Measurements from ENCODE around the gene UBN1. TPM values are rescaled to one million over a fixed set of nuclear protein-coding genes. Genes with fewer than 3 reads are reported as not detected.

The UBN1 gene
- total and polyA plus RNA-seq, 2 of the 13 experiments (the other 11 are each of a cell fraction or from before 2014, with no cell fraction given): 10.6 to 23.5 TPM

DNA sequence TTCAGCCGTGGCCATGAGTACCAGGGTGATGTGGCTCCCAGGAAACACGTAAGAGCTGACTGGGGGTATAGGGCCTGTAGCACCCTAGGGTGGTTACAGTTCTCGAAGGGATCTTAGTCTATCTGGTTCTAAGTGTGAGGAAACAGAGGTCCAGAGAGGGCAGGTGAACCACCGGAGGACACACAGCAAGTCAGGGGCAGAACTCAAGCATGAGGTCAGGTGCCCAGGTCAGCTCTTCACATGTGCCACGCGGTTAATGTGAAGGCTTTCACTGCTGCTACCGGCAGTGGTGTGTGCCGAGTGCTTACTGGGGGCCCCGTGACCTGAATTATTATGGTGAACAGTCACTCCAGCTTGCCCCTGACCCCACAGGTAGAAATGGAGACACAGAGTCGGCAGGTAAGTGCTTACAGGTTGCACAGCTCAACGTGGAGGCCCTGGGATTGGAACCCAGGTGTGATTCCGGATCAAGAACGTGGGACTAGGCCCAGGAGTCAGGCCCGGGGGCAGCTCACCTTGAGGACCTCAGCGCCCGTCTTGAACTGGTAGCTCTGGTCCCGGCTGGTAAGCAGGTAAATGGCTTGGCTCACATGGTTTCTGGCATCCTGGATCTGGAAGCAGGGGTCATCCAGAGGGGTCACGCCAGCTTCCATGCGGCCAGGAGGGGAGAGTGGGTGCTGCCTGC lies 48.0 kb upstream of the UBN1 start:
- CTCF ChIA-PET (ENCODE audit: low intra/inter-chr PET ratio, low total read pairs): no interaction called here
- H4K20me1 ChIP-seq (ENCODE audit: insufficient read depth, low read length): no peaks in the 10 kb centered on the region
- no peak for FAIRE-seq
- no peak for DNase-seq (ENCODE audit: low spot score)
- H3K4me2 ChIP-seq (ENCODE audit: low read depth, low read length): no peak overlapping the region
- H3K79me2 ChIP-seq (ENCODE audit: insufficient read depth, low read length): no peaks in the 10 kb centered on the region
- POLR2A ChIA-PET: interaction anchor here (1.0 to 3.7 kb wide), 2 partner anchors 10 to 65 kb away, joined by 3 to 17 read pairs; partner anchors contain the start of genes ANKS3, DNAAF8 and SEPTIN12
- H3K27me3 ChIP-seq (ENCODE audit: control insufficient read depth in 1 of 2, insufficient read depth in 2 of 2, low read length in 2 of 2): no peaks in the 10 kb centered on the region
- H3K27ac ChIP-seq (ENCODE audit: extremely low read length, insufficient read depth, low read length): no peak overlapping the region
- H3K9me3 ChIP-seq (ENCODE audit: low read length): no peaks in the 10 kb centered on the region
- H3K9ac ChIP-seq (ENCODE audit: insufficient read depth, low read depth, low read length): no peak overlapping the region
- no TSS peak for BruUV-seq (replicated peaks)
- TF ChIP-seq ZNF768 (CRISPR knock-in tag; IDR thresholded peaks at IDR 0.05) (peak; percentile 94), GABPB1 (CRISPR knock-in tag; IDR thresholded peaks at IDR 0.05) (no peak), TCF7 (IDR thresholded peaks at IDR 0.05; ENCODE audit: low read depth) (no peak)
- TF ChIP-seq, protein P1, sequence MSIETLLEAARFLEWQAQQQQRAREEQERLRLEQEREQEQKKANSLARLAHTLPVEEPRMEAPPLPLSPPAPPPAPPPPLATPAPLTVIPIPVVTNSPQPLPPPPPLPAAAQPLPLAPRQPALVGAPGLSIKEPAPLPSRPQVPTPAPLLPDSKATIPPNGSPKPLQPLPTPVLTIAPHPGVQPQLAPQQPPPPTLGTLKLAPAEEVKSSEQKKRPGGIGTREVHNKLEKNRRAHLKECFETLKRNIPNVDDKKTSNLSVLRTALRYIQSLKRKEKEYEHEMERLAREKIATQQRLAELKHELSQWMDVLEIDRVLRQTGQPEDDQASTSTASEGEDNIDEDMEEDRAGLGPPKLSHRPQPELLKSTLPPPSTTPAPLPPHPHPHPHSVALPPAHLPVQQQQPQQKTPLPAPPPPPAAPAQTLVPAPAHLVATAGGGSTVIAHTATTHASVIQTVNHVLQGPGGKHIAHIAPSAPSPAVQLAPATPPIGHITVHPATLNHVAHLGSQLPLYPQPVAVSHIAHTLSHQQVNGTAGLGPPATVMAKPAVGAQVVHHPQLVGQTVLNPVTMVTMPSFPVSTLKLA (IDR thresholded peaks at IDR 0.05): peak; percentile 59; the same call in 1 of the 2 replicates
- in situ Hi-C loops (cut with HindIII; ENCODE audit: extremely low pct_ligation_motif_present, low pct_unique_long_range_greater_than_20kb): no loop called here
- intact Hi-C loops (cut with micrococcal nuclease; ENCODE audit: unreplicated experiment): no loop called here
- WGBS (ENCODE audit: low lambda C conversion rate): 97% methylated on average over 11 of the region's 19 CpGs
- H2AFZ ChIP-seq (ENCODE audit: low read length): no peak overlapping the region
- H3K4me1 ChIP-seq (ENCODE audit: insufficient read depth, low read length): peaks cover 24% of the 10 kb centered on the region
- H3K4me3 ChIP-seq (replicated peaks in 1 of 3; ENCODE audit: insufficient read depth in 1 of 3, low read depth in 2 of 3, low read length in 3 of 3): no peak overlapping the region
- ATAC-seq: no peak
- peaks cover 0 to 12% of the 10 kb centered on the region in 2 experiments; a peak in 2 of 5 replicates for H3K36me3 ChIP-seq (replicated peaks in 1 of 2; ENCODE audit: control insufficient read depth in 1 of 2, insufficient read depth in 2 of 2, low read length in 2 of 2)

Measured in HepG2 (cell line).